RWPE1 (cell line): ENCODE results near the gene NAMPT.

Experiments used
- CTCF ChIA-PET: fragments of 350-600 bp; sonication (Branson Sonifier 250); formaldehyde crosslinking; extraction: SDS; loops from one replicate; lab custom pipeline; 2021; lab: Yijun Ruan, JAX
- POLR2A ChIA-PET: fragments of 400-600 bp; formaldehyde crosslinking; extraction: SDS; loops from one replicate; lab custom pipeline; 2020; ENCODE audit warnings: antibody characterized with exemption; ENCODE audit not compliant: low non-redundant PET; lab: Yijun Ruan, JAX
- DNase-seq: peaks from one replicate; pipeline ENCODE4 v3.0.0; 2012; ENCODE audit warnings: low spot score
- H3K27ac ChIP-seq: fragments of 450-650 bp; 2 replicates; pipeline ENCODE4 v1.5.1; 2017
- TF ChIP-seq, protein P1 (sequence below): fragments of 450-650 bp; conservative IDR thresholded peaks from 2 replicates; pipeline ENCODE4 v1.5.1; 2017; ENCODE audit warnings: low read depth, mild to moderate bottlenecking

Gene NAMPT

DNA sequence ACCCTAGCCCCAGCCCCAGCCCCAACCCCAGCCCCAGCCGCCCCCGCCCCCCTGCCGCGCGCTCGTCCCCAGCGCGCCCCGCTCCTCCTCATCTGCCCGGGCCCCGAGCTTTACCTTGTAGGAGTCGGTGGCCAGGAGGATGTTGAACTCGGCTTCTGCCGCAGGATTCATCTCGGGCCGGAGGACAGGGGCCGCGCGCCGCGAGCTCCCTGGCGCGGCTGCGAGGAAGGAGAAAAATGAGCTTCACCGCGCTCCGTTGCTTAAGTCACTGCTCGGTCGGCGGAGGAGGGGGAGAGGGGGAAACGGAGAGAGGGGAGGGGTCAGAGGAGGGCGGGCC, at the start of gene NAMPT:
TSS of gene NAMPT (minus strand) at position 270 of the 337 bp plus-strand sequence. CDS start at position 171, 99 bp downstream.
- peak within 1 kb of the TSS; percentile 97 for H3K27ac ChIP-seq
- ChIA-PET POLR2A (interaction anchor here (1.9 kb wide), 1 partner anchor 178 kb away, joined by 7 read pairs; no protein-coding TSS in a partner anchor), CTCF (interaction anchor here (0.6 to 1.1 kb wide), 2 partner anchors 115 to 177 kb away, joined by 3 read pairs; no protein-coding TSS in a partner anchor)
- no peak for DNase-seq
- TF ChIP-seq, protein P1, sequence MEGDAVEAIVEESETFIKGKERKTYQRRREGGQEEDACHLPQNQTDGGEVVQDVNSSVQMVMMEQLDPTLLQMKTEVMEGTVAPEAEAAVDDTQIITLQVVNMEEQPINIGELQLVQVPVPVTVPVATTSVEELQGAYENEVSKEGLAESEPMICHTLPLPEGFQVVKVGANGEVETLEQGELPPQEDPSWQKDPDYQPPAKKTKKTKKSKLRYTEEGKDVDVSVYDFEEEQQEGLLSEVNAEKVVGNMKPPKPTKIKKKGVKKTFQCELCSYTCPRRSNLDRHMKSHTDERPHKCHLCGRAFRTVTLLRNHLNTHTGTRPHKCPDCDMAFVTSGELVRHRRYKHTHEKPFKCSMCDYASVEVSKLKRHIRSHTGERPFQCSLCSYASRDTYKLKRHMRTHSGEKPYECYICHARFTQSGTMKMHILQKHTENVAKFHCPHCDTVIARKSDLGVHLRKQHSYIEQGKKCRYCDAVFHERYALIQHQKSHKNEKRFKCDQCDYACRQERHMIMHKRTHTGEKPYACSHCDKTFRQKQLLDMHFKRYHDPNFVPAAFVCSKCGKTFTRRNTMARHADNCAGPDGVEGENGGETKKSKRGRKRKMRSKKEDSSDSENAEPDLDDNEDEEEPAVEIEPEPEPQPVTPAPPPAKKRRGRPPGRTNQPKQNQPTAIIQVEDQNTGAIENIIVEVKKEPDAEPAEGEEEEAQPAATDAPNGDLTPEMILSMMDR, result no peak

DNA sequence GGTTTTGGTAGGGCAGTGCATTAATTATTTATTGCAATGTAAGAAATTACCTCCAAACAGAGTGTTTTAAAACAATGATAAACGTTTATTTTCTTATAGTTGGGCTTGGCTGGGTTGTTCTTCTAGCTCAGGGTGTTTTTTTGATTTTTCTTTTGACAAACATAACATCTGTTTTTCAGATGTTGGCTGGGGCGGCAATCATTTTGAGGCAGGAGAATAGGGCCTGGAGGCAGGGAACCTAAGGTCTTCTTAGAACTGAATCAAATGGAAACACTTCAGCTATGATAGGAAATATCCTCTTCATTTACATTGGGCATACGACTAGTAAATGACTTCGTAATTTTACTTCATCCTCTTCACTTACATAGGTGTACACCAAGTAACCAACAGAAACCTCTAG, 47.4 kb upstream of the NAMPT start:
- ChIA-PET CTCF (no interaction called here), POLR2A (no interaction called here)
- no peak overlapping the region for H3K27ac ChIP-seq
- no peak for DNase-seq
- TF ChIP-seq, protein P1, result no peak

DNA sequence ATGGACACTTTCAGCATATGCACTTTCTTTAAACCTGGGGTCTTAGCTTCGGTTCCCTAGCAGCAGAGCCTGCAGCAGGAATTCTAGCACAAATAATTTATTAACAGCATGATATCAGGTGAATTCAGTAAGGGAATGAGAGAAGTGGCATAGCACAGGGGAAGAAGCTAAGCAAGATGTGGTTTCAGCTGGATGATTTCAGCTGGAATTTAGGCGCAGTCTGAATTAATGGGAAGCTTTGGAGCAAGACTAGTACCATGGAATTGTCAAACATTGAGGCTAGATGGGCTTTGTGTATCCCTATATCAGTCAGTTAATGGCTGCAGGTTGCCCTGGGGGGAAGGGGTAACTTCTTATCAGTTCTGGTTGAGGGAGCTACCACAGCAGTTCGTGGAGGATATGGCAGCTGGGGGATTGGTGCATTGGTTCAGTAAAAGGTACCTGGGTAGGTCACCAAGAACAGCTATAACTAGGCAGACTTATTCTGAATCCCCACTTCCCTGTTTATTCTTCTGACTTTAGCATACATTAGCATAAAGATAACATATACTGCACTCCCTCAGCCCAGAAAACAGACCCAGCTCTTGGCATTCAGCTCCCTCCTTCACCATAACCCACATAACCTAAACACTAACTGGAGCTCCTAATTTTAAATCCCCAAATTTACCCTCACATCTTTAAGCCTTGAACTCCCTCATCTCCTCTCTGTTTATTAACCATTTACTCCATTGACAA, 46.8 kb upstream of the NAMPT start:
- TF ChIP-seq, protein P1, result no peak
- ChIA-PET POLR2A (no interaction called here), CTCF (interaction anchor here (0.7 kb wide), 1 partner anchor 93 kb away, joined by 3 read pairs; no protein-coding TSS in a partner anchor)
- H3K27ac ChIP-seq, result no peak overlapping the region
- no peak for DNase-seq

DNA sequence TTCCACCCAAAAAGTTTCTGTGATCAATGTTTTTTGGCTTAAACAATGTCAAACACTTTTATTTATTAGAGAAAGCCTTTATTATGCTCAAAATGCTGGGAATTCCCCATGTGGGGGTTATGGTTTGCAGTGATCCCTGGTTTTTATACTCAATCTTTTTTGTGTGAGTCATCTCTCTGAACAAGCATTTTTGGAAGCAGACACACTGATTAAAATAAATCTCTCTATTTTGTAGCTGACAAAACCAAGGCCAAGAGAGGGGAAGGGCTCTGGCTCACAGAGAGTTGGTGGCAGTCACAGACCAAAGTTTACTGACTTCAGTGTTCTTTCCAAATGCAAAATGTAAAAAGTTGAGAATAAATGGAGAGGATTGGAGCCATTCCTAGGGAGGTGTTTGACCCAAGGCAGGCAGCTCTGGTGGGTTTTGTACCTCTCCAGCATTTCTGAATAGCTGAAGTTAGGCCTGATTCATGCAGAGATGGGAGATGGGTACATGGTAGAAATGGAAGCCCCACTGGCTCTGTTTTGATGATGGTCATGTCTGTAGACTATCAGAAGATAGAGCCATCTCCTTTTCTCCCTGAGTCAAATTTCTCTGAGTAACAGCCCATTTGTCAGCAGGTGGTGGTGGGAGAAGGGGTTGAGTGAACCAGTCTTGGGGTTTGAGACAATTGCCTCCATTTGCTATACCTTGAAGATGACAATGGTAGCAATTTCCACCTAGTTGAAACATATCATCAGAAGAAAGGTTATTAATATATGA, 45.4 kb upstream of the NAMPT start:
- no peak overlapping the region for H3K27ac ChIP-seq
- no peak for DNase-seq
- POLR2A ChIA-PET, result no interaction called here
- CTCF ChIA-PET, result no interaction called here
- TF ChIP-seq, protein P1, result no peak

DNA sequence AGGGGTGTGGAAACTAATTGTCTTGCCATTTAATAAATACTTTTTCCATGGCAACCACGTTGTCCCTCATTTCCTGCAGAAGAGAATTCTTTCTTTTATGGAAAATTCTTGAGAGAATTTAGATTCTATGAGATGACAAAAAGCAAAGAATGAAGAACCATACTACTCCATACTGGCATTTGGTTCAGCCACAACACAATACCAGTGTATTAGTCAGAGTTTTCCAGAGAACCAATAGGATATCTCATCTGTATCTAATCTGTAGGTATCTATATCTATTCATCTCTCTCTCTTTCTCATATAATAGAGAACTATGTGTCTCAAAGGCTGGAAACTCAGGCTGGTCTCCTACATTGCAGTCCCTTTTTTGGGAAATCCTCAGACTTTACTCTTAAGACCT, 44.6 kb upstream of the NAMPT start:
- ChIA-PET CTCF (no interaction called here), POLR2A (no interaction called here)
- no peak for DNase-seq
- TF ChIP-seq, protein P1, result no peak
- H3K27ac ChIP-seq, result no peak overlapping the region

DNA sequence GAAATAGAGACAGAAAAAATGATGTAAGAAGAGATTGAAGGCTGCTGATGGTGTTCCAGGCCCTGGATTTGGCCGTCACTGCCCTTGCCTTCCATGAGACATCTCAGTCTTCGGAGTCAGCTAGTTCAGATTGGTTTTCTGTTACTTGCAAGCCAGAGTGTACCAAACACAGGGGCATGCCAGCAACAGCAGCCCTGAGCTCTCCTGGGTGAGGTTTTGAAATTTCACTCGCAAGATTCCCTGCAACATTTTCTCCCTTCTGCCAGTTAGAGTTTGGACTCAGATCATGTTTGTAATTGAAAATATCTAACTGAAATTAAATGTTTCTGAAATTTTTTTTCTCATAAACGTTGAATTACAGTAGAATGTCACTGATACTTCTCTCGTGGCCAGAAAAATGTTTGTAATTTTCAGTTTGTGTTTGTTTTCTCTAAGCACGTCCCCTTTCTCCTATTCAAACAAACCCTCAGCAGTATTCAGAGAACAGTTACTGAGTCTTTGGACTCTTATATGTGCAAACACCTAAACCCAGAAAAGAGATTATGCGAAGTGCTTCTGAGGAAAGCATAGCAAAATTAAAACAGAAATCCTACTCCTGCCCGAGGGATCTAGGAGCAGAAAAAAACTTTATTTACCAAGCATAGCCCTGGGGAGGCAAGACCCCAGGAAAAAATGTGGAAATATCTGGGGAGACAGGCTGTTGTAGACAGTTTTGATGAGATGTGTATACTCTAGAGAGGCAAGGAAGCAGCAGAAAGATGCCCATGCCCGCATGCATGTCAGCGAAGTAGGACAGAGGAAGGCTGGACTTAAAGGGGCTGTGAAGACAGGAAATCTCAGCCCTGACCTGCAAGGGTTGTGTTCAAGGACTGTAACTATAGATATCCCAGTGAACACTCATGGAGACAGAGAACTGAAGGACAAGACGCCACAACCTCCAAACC, 43.0 kb upstream of the NAMPT start:
- ChIA-PET CTCF (no interaction called here), POLR2A (no interaction called here)
- no peak for DNase-seq
- no peak overlapping the region for H3K27ac ChIP-seq
- TF ChIP-seq, protein P1, result no peak
